ENCODE measurements around the gene MYLK.

The MYLK gene

GRCh38 chr3:123789760-123790159, 94.4 kb downstream of the MYLK start:
- no peaks in the 10 kb centered on the region for H3K36me3 ChIP-seq (ENCODE audit: insufficient read depth)
- no peak overlapping the region for H3K27ac ChIP-seq
- no peaks in the 10 kb centered on the region for H3K79me2 ChIP-seq (ENCODE audit: insufficient read depth, low read depth)
- no peak overlapping the region for H3K9ac ChIP-seq
- H3K4me2 ChIP-seq = no peak overlapping the region
- no peaks in the 10 kb centered on the region for H4K20me1 ChIP-seq (ENCODE audit: insufficient read depth)
- no peaks in the 10 kb centered on the region for H3K27me3 ChIP-seq (ENCODE audit: insufficient read depth, low read depth)
- no peak for TF ChIP-seq CTCF (conservative IDR thresholded peaks at IDR 0.05; ENCODE audit: low read depth, low read length)
- H3K4me1 ChIP-seq (ENCODE audit: low read depth, poor library complexity, severe bottlenecking) = no peaks in the 10 kb centered on the region
- no peak overlapping the region for H3K4me3 ChIP-seq (IDR thresholded peaks at IDR 0.05; ENCODE audit: insufficient read depth, low read depth, low read length)
- no peak overlapping the region for H2AFZ ChIP-seq (ENCODE audit: low read depth)

- Histone ChIP-seq H3K9ac (no peak overlapping the region), H3K79me2 (ENCODE audit: insufficient read depth, low read depth) (no peaks in the 10 kb centered on the region), H3K27me3 (ENCODE audit: insufficient read depth, low read depth) (no peaks in the 10 kb centered on the region), H3K4me3 (IDR thresholded peaks at IDR 0.05; ENCODE audit: insufficient read depth, low read depth, low read length) (no peak overlapping the region), H3K4me2 (no peak overlapping the region), H2AFZ (ENCODE audit: low read depth) (no peak overlapping the region), H4K20me1 (ENCODE audit: insufficient read depth) (no peaks in the 10 kb centered on the region), H3K27ac (no peak overlapping the region), H3K4me1 (ENCODE audit: low read depth, poor library complexity, severe bottlenecking) (no peaks in the 10 kb centered on the region), H3K36me3 (ENCODE audit: insufficient read depth) (no peaks in the 10 kb centered on the region)
- TF ChIP-seq CTCF (conservative IDR thresholded peaks at IDR 0.05; ENCODE audit: low read depth, low read length) = no peak
Measured at GRCh38 chr3:123789160-123789559, 95.0 kb downstream of the MYLK start.

GRCh38 chr3:123788710-123789109, 95.4 kb downstream of the MYLK start:
- H3K27ac ChIP-seq = no peak overlapping the region
- no peak for TF ChIP-seq CTCF (conservative IDR thresholded peaks at IDR 0.05; ENCODE audit: low read depth, low read length)
- H3K9ac ChIP-seq = no peak overlapping the region

GRCh38 chr3:123787133-123787532, 97.0 kb downstream of the MYLK start:
- no peak for TF ChIP-seq CTCF (conservative IDR thresholded peaks at IDR 0.05; ENCODE audit: low read depth, low read length)
- Histone ChIP-seq H3K4me2 (no peak overlapping the region), H3K27me3 (ENCODE audit: insufficient read depth, low read depth) (no peaks in the 10 kb centered on the region), H2AFZ (ENCODE audit: low read depth) (no peak overlapping the region), H4K20me1 (ENCODE audit: insufficient read depth) (no peaks in the 10 kb centered on the region), H3K27ac (no peak overlapping the region), H3K79me2 (ENCODE audit: insufficient read depth, low read depth) (no peaks in the 10 kb centered on the region), H3K4me1 (ENCODE audit: low read depth, poor library complexity, severe bottlenecking) (no peaks in the 10 kb centered on the region), H3K36me3 (ENCODE audit: insufficient read depth) (no peaks in the 10 kb centered on the region), H3K9ac (no peak overlapping the region), H3K4me3 (IDR thresholded peaks at IDR 0.05; ENCODE audit: insufficient read depth, low read depth, low read length) (no peak overlapping the region)

More at GRCh38 chr3:123788710-123789109, 95.4 kb downstream of the MYLK start:
- H3K4me1 ChIP-seq (ENCODE audit: low read depth, poor library complexity, severe bottlenecking) = no peaks in the 10 kb centered on the region
- H3K4me2 ChIP-seq = no peak overlapping the region
- H3K4me3 ChIP-seq (IDR thresholded peaks at IDR 0.05; ENCODE audit: insufficient read depth, low read depth, low read length) = no peak overlapping the region
- H3K79me2 ChIP-seq (ENCODE audit: insufficient read depth, low read depth) = no peaks in the 10 kb centered on the region
- H4K20me1 ChIP-seq (ENCODE audit: insufficient read depth) = no peaks in the 10 kb centered on the region
- H3K36me3 ChIP-seq (ENCODE audit: insufficient read depth) = no peaks in the 10 kb centered on the region
- no peaks in the 10 kb centered on the region for H3K27me3 ChIP-seq (ENCODE audit: insufficient read depth, low read depth)
- H2AFZ ChIP-seq (ENCODE audit: low read depth) = no peak overlapping the region
